Duodenal mucosa (tissue), 2 donors: ENCODE results near the gene MLC1.
"Not testable (repeated sequence)": the region's sequence is repeated elsewhere in the genome, so short reads cannot be mapped to it uniquely, and the experiment has no call there.

Experiments used
- H3K27ac ChIP-seq: one replicate; pipeline ENCODE4 v1.7.0; 2013; ENCODE audit warnings: low read depth, low read length
- H3K27me3 ChIP-seq, 2 donors: one replicate each; pipeline ENCODE4 v1.7.0; 2013; ENCODE audit warnings: low read length in 2 of 2, control low read depth in 1 of 2; ENCODE audit not compliant: insufficient read depth in 2 of 2, control insufficient read depth in 1 of 2
- H3K36me3 ChIP-seq, 2 donors: one replicate each; pipeline ENCODE4 v1.7.0; 2013; ENCODE audit warnings: low read length in 2 of 2, control low read depth in 1 of 2; ENCODE audit not compliant: insufficient read depth in 2 of 2, control insufficient read depth in 1 of 2
- H3K4me1 ChIP-seq, 2 donors: one replicate each; pipeline ENCODE4 v1.7.0; 2013; ENCODE audit warnings: low read length in 2 of 2, control low read depth in 1 of 2; ENCODE audit not compliant: insufficient read depth in 2 of 2, control insufficient read depth in 1 of 2
- H3K4me3 ChIP-seq, 2 donors: one replicate each; pipeline ENCODE4 v1.7.0; 2013; ENCODE audit warnings: low read length in 2 of 2, low read depth in 1 of 2
- H3K9ac ChIP-seq, 2 donors: one replicate each; pipeline ENCODE4 v1.7.0; 2013; ENCODE audit warnings: low read length in 2 of 2, low read depth in 1 of 2
- H3K9me3 ChIP-seq, 2 donors: one replicate each; pipeline ENCODE4 v1.7.0; 2013; ENCODE audit warnings: low read length in 2 of 2, control low read depth in 1 of 2; ENCODE audit not compliant: control insufficient read depth in 1 of 2

MLC1 gene

DNA sequence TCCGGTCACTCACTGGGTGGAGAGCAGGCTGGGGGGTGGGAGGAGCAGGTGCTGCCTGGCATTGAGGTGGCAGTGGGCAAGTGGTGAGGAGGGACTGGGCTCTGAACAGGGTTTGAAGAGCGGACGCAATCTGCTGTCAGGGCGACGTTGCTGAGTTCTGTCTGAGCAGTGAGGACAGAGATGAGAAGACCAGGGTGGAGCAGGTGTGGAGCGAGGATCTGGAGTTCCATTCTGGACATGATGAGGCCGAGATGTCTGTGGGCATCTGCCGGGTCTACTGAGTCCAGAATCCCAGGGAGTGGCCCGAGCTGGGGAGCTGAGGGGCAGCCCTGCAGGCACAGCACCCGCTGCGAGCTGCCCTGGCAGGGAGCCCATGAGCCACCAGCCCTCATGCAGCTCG lies 2.4 kb upstream of the MLC1 start:
- H3K9me3 ChIP-seq, result no peaks in the 10 kb centered on the region
- no peak overlapping the region for H3K9ac ChIP-seq
- no peaks in the 10 kb centered on the region for H3K36me3 ChIP-seq
- no peak overlapping the region for H3K27ac ChIP-seq
- H3K27me3 ChIP-seq, result peaks cover 3 to 9% of the 10 kb centered on the region in 2 donors
- peaks cover 0 to 5% of the 10 kb centered on the region in 2 donors for H3K4me1 ChIP-seq
- H3K4me3 ChIP-seq, result no peak overlapping the region

GRCh38 chr22:50086975-50087374 lies 1.7 kb upstream of the MLC1 start:
- not testable (repeated sequence) for H3K36me3 ChIP-seq, H3K4me1 ChIP-seq, H3K27me3 ChIP-seq, H3K9ac ChIP-seq, H3K4me3 ChIP-seq, H3K27ac ChIP-seq, H3K9me3 ChIP-seq

- no peak overlapping the region for H3K27ac ChIP-seq
These were observed 1.3 kb upstream of the MLC1 start for GRCh38 chr22:50086526-50086925.

GRCh38 chr22:50084614-50085021 lies 608 bp downstream of the MLC1 start:
- no peaks in the 10 kb centered on the region for H3K9me3 ChIP-seq
- no peak overlapping the region for H3K9ac ChIP-seq
- H3K36me3 ChIP-seq, result no peaks in the 10 kb centered on the region
- no peak overlapping the region for H3K27ac ChIP-seq
- H3K4me3 ChIP-seq, result no peak overlapping the region
- peaks cover 6% of the 10 kb centered on the region in 2 donors for H3K27me3 ChIP-seq
- peaks cover 0 to 5% of the 10 kb centered on the region in 2 donors for H3K4me1 ChIP-seq

More at GRCh38 chr22:50086526-50086925, 1.3 kb upstream of the MLC1 start:
- no peak overlapping the region for H3K4me3 ChIP-seq
- no peak overlapping the region for H3K9ac ChIP-seq
- no peaks in the 10 kb centered on the region for H3K36me3 ChIP-seq
- H3K9me3 ChIP-seq, result no peaks in the 10 kb centered on the region
- peaks cover 6 to 8% of the 10 kb centered on the region in 2 donors for H3K27me3 ChIP-seq
- peaks cover 0 to 5% of the 10 kb centered on the region in 2 donors for H3K4me1 ChIP-seq

- Histone ChIP-seq H3K4me3 (no peak overlapping the region), H3K27me3 (peaks cover 6% of the 10 kb centered on the region in 2 donors), H3K4me1 (peaks cover 0 to 5% of the 10 kb centered on the region in 2 donors), H3K9me3 (no peaks in the 10 kb centered on the region), H3K36me3 (no peaks in the 10 kb centered on the region), H3K27ac (no peak overlapping the region), H3K9ac (no peak overlapping the region)
These were observed 1.1 kb downstream of the MLC1 start for GRCh38 chr22:50084080-50084477.

DNA sequence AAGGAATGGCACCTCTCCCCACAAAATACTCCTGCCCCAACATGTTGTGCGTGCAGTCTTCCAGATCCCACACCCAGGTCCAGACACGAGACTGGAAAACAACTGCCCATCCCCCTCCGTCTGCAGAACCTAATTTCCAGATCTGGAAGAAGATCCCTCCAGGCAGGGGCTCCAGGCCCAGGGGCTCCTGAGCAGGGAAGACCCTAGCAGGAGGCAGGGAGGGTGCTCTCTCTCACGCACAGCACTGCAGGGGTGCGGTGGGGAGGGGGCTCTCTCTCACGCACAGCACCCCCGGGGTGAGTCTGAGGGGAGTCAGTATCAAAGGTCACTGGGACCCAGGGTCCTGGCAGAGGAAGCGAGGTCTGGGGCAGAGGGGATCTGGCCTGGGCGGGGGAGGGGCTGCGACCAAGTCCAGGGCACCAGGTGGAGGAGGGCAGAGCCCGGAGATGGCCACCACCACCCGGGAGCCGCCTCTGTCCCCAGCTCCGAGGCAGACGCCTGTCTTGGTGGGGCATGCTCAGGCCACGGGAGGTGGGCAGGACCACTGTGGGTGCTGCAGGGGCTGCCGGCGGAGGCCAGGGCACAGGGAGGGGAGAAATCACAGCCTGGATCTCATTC lies 1.7 kb downstream of the MLC1 start:
- H3K36me3 ChIP-seq, result no peaks in the 10 kb centered on the region
- no peaks in the 10 kb centered on the region for H3K9me3 ChIP-seq
- H3K4me3 ChIP-seq, result no peak overlapping the region
- H3K27me3 ChIP-seq, result peaks cover 6% of the 10 kb centered on the region in 2 donors
- H3K9ac ChIP-seq, result no peak overlapping the region
- H3K27ac ChIP-seq, result no peak overlapping the region
- H3K4me1 ChIP-seq, result peaks cover 0 to 5% of the 10 kb centered on the region in 2 donors

DNA sequence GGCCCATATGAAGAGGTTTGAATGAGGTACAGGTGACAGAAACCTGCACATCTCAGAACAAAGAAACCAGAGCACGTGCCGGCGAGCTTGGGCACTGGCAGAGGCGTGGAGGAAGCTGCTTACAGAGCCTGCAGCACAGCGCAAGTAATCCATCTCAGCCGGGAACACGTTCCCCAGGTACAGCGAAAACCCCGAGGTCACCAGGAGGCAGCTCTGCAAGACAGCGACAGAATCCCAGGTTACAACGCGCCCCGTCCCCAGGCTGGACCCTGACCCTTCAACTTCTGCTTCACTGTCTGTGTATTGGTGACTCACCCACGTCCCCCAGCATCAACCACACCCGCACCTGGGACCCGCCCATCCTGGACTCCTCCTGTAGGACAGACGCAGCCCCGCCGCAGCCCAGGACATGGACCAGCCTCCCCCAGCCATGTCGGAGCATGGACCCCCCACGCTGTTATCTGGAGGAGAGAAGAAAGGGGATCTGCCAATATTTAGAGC lies 2.2 kb downstream of the MLC1 start:
- Histone ChIP-seq H3K9me3 (no peaks in the 10 kb centered on the region), H3K27me3 (peaks cover 6% of the 10 kb centered on the region in 2 donors), H3K36me3 (no peaks in the 10 kb centered on the region), H3K9ac (no peak overlapping the region), H3K4me3 (no peak overlapping the region), H3K27ac (no peak overlapping the region), H3K4me1 (peaks cover 0 to 5% of the 10 kb centered on the region in 2 donors)

DNA sequence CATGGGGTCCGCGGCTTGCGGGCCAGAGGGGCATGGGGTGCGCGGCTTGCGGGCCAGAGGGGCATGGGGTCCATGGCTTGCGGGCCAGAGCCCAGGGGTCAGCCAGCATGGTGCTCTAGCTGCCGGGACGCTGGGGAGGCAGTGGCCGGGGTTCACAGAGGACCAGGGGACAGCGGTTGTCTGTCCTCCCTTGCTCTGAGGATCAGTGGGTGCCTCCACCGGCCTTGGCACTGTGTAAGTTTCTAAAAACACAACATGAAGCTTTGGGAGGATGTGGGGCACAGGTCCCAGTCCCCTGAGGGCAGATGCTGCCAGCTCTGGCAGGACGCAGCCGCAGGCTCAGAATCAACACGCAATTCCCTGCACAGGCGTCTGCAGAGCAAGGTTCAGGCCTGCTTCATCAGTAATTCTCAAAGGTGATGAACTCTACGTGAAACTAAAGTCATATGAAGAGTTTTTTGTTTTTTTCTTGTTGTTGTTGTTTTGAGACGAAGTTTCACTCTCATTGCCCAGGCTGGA lies 3.0 kb downstream of the MLC1 start:
- no peaks in the 10 kb centered on the region for H3K9me3 ChIP-seq
- H3K4me1 ChIP-seq, result peaks cover 0 to 5% of the 10 kb centered on the region in 2 donors
- no peak overlapping the region for H3K4me3 ChIP-seq
- peaks cover 6% of the 10 kb centered on the region in 2 donors for H3K27me3 ChIP-seq
- no peak overlapping the region for H3K27ac ChIP-seq
- no peaks in the 10 kb centered on the region for H3K36me3 ChIP-seq
- no peak overlapping the region for H3K9ac ChIP-seq

GRCh38 chr22:50081426-50082196 lies 3.6 kb downstream of the MLC1 start:
- no peaks in the 10 kb centered on the region for H3K9me3 ChIP-seq
- no peak overlapping the region for H3K4me3 ChIP-seq
- H3K4me1 ChIP-seq, result peaks cover 0 to 5% of the 10 kb centered on the region in 2 donors
- H3K27me3 ChIP-seq, result peaks cover 6% of the 10 kb centered on the region in 2 donors
- H3K9ac ChIP-seq, result no peak overlapping the region
- H3K36me3 ChIP-seq, result no peaks in the 10 kb centered on the region
- no peak overlapping the region for H3K27ac ChIP-seq

DNA sequence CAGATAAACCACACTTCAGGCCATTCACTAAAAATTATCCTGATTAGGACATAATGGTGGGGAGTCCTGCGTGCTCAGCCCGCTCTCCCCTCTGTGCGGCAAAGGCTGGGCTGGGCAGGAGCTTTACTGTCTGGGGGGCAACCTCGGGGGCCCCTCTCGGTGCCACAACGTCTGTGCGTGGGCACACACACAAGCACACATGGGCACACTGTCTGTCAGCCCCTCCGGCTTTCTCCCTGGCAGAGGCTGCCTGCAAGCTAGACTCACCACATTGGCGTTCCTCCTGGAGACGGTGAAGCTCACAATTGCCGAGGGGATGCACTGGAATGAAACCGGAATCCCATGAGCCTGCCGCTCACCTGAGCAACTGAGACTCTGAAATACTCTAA lies 5.2 kb downstream of the MLC1 start:
- Histone ChIP-seq H3K4me1 (peaks cover 0 to 5% of the 10 kb centered on the region in 2 donors), H3K27ac (no peak overlapping the region), H3K36me3 (no peaks in the 10 kb centered on the region), H3K27me3 (peaks cover 0 to 6% of the 10 kb centered on the region in 2 donors), H3K9ac (no peak overlapping the region), H3K4me3 (no peak overlapping the region), H3K9me3 (no peaks in the 10 kb centered on the region)
